H9 (cell line): ENCODE results near the gene WAC. TPM values are rescaled to one million over a fixed set of nuclear protein-coding genes. Genes with fewer than 3 reads are reported as not detected.

Source experiments
- DNase-seq: peaks from one replicate; pipeline ENCODE4 v3.0.0-alpha.2; 2017
- H2AFZ ChIP-seq: one replicate; pipeline ENCODE4 v1.6.1; 2013; ENCODE audit warnings: mild to moderate bottlenecking, low read length, control low read depth, moderate library complexity
- H2AK5ac ChIP-seq: 2 replicates; pipeline ENCODE4 v1.6.1; 2013; ENCODE audit warnings: low read length, control low read depth, mixed read lengths; ENCODE audit not compliant: insufficient read length
- H2BK120ac ChIP-seq: one replicate; pipeline ENCODE4 v1.6.1; 2013; ENCODE audit warnings: low read depth, mild to moderate bottlenecking, low read length, control low read depth, inconsistent platforms; ENCODE audit not compliant: poor library complexity, severe bottlenecking
- H2BK12ac ChIP-seq: 2 replicates; pipeline ENCODE4 v1.6.1; 2013; ENCODE audit warnings: low read length, control low read depth, mixed read lengths, low read depth; ENCODE audit not compliant: insufficient read length
- H2BK15ac ChIP-seq: 2 replicates; pipeline ENCODE4 v1.6.1; 2013; ENCODE audit warnings: low read depth, low read length, control low read depth
- H2BK20ac ChIP-seq: one replicate; pipeline ENCODE4 v1.6.1; 2013; ENCODE audit warnings: low read depth, mild to moderate bottlenecking, low read length, control low read depth, inconsistent platforms; ENCODE audit not compliant: poor library complexity, severe bottlenecking
- H2BK5ac ChIP-seq: 2 replicates; pipeline ENCODE4 v1.6.1; 2013; ENCODE audit warnings: low read length, control low read depth, mixed read lengths; ENCODE audit not compliant: insufficient read length
- H3K14ac ChIP-seq: 2 replicates; pipeline ENCODE4 v1.6.1; 2013; ENCODE audit warnings: low read length, control low read depth; ENCODE audit not compliant: insufficient read depth
- H3K18ac ChIP-seq: 2 replicates; pipeline ENCODE4 v1.6.1; 2013; ENCODE audit warnings: low read depth, mild to moderate bottlenecking, mixed read lengths, low read length, control low read depth; ENCODE audit not compliant: insufficient read length
- H3K23ac ChIP-seq: 2 replicates; pipeline ENCODE4 v1.6.1; 2013; ENCODE audit warnings: low read length, control low read depth, mixed read lengths, low read depth; ENCODE audit not compliant: insufficient read length
- H3K23me2 ChIP-seq: 2 replicates; pipeline ENCODE4 v1.6.1; 2013; ENCODE audit warnings: low read depth, mild to moderate bottlenecking, mixed read lengths, low read length, control low read depth; ENCODE audit not compliant: insufficient read length, poor library complexity, severe bottlenecking
- H3K27ac ChIP-seq: 2 replicates; pipeline ENCODE4 v1.5.1; 2013; ENCODE audit warnings: low read length, control low read depth, mixed read lengths, low read depth; ENCODE audit not compliant: insufficient read length
- H3K27me3 ChIP-seq: 2 replicates; pipeline ENCODE4 v1.6.1; 2013; ENCODE audit warnings: low read length, control low read depth, inconsistent platforms; ENCODE audit not compliant: insufficient read depth
- H3K4ac ChIP-seq: 2 replicates; pipeline ENCODE4 v1.6.1; 2013; ENCODE audit warnings: low read depth, mild to moderate bottlenecking, control low read depth, inconsistent platforms, low read length, moderate library complexity
- H3K4me1 ChIP-seq: 2 replicates; pipeline ENCODE4 v1.6.1; 2013; ENCODE audit warnings: low read length, control low read depth, inconsistent platforms; ENCODE audit not compliant: insufficient read depth
- H3K4me2 ChIP-seq: 2 replicates; pipeline ENCODE4 v1.6.1; 2013; ENCODE audit warnings: low read length, control low read depth, mixed read lengths; ENCODE audit not compliant: insufficient read length, insufficient read depth
- H3K56ac ChIP-seq: 2 replicates; pipeline ENCODE4 v1.6.1; 2013; ENCODE audit warnings: low read depth, mild to moderate bottlenecking, mixed read lengths, low read length, control low read depth; ENCODE audit not compliant: insufficient read length
- H3K79me1 ChIP-seq: 2 replicates; pipeline ENCODE4 v1.6.1; 2013; ENCODE audit warnings: low read depth, mild to moderate bottlenecking, moderate library complexity, low read length, control low read depth, inconsistent platforms; ENCODE audit not compliant: insufficient read depth, poor library complexity, severe bottlenecking
- H3K79me2 ChIP-seq: 2 replicates; pipeline ENCODE4 v1.6.1; 2013; ENCODE audit warnings: low read length, control low read depth, inconsistent platforms; ENCODE audit not compliant: insufficient read depth
- H3K9ac ChIP-seq: 2 replicates; pipeline ENCODE4 v1.6.1; 2013; ENCODE audit warnings: low read length, control low read depth, mixed read lengths; ENCODE audit not compliant: insufficient read length; ENCODE audit errors: extremely low read depth
- H3K9me3 ChIP-seq: one replicate; pipeline ENCODE4 v1.6.1; 2013; ENCODE audit warnings: low read depth, low read length, inconsistent platforms; ENCODE audit not compliant: control insufficient read depth
- H3T11ph ChIP-seq: one replicate; pipeline ENCODE4 v1.6.1; 2013; ENCODE audit warnings: mild to moderate bottlenecking, low read length, control low read depth, inconsistent platforms
- H4K20me1 ChIP-seq: one replicate; pipeline ENCODE4 v1.6.1; 2013; ENCODE audit not compliant: control insufficient read depth, insufficient read length, insufficient read depth
- H4K5ac ChIP-seq: 2 replicates; pipeline ENCODE4 v1.6.1; 2013; ENCODE audit warnings: low read depth, mild to moderate bottlenecking, mixed read lengths, low read length, control low read depth; ENCODE audit not compliant: insufficient read length
- H4K8ac ChIP-seq: replicated peaks from 2 replicates; pipeline ENCODE4 v1.6.1; 2013; ENCODE audit warnings: low read length, control low read depth, mixed read lengths, low read depth; ENCODE audit not compliant: insufficient read length
- H4K91ac ChIP-seq: 2 replicates; pipeline ENCODE4 v1.6.1; 2013; ENCODE audit warnings: low read depth, mild to moderate bottlenecking, moderate library complexity, mixed read lengths, low read length, control low read depth; ENCODE audit not compliant: insufficient read length
- H3K27ac Mint-ChIP-seq, 3 experiments: 2 replicates in 2 of 3; 3 replicates in 1 of 3; pipeline ENCODE4 v1.8.0; 2020 to 2021; ENCODE audit warnings: mixed read lengths in 3 of 3, mild to moderate bottlenecking in 1 of 3, moderate library complexity in 1 of 3
- H3K27me3 Mint-ChIP-seq: 2 replicates; pipeline ENCODE4 v1.8.0; 2021; ENCODE audit warnings: low read depth, mild to moderate bottlenecking, moderate library complexity, mixed read lengths
- H3K36me3 Mint-ChIP-seq, 3 experiments: 2 replicates in 2 of 3; 3 replicates in 1 of 3; pipeline ENCODE4 v1.8.0; 2020 to 2021; ENCODE audit warnings: low read depth in 3 of 3, mixed read lengths in 3 of 3; ENCODE audit not compliant: insufficient read depth in 1 of 3
- H3K4me1 Mint-ChIP-seq, 2 experiments: 2 replicates each; pipeline ENCODE4 v1.8.0; 2020; ENCODE audit warnings: mixed read lengths in 2 of 2
- H3K4me3 Mint-ChIP-seq, 2 experiments: 2 replicates in 1 of 2; 3 replicates in 1 of 2; pipeline ENCODE4 v1.8.0; 2020 to 2021; ENCODE audit warnings: mild to moderate bottlenecking in 2 of 2, mixed read lengths in 2 of 2, moderate library complexity in 1 of 2
- H3K9me3 Mint-ChIP-seq, 2 experiments: 2 replicates in 1 of 2; 3 replicates in 1 of 2; pipeline ENCODE4 v1.8.0; 2020; ENCODE audit warnings: mild to moderate bottlenecking in 2 of 2, mixed read lengths in 2 of 2, moderate library complexity in 1 of 2
- WGBS: extraction: QIAGEN DNeasy Blood & Tissue Kit; methylation state at CpG from one replicate; pipeline ENCODE4 v1.1.7; 2013; ENCODE audit warnings: missing lambda C conversion rate, low lambda C conversion rate, mixed read lengths; ENCODE audit not compliant: insufficient read length; ENCODE audit errors: extremely low coverage; 5-methylcytosine and 5-hydroxymethylcytosine counted together
- total RNA-seq: library from RNA; stranded (reverse); gene quantifications from 2 replicates; pipeline ENCODE4 v1.2.1, GENCODE V29; 2021
- TF ChIP-seq, protein P1 (sequence below): fragments of 200-600 bp; sonication (generic); conservative IDR thresholded peaks from 3 replicates; pipeline ENCODE4 v1.8.0; 2021; ENCODE audit warnings: antibody characterized with exemption, mild to moderate bottlenecking

WAC gene
- total RNA-seq, 1 experiment from 2014 or later, result 130 TPM

DNA sequence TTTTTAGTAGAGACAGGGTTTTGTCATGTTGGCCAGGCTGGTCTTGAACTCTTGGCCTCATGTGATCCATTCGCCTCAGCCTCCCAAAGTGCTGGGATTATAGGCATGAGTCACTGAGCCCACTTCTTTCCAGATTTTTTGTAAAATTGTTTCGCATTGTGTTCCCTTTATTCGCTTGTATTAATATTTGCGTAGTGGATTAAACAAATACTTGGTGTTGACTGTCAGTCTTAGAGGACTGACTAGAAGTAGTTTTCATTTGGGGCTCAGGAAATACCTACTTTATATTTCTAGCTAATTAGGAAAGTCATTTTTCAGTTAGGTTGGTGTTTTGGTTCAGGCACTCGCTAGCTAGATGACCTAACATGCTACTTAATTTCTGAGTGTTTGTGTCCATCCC, 11.1 kb downstream of the WAC start:
- Histone ChIP-seq H3K23ac (no peak overlapping the region), H3K4ac (no peak overlapping the region), H3K79me1 (peaks cover 3% of the 10 kb centered on the region), H3K4me2 (no peak overlapping the region), H4K8ac (no peak overlapping the region), H4K91ac (no peak overlapping the region), H3K56ac (no peak overlapping the region), H3K27ac (no peak overlapping the region), H2AFZ (no peak overlapping the region), H2BK12ac (no peak overlapping the region), H3K14ac (no peak overlapping the region), H2BK15ac (no peak overlapping the region), H3T11ph (no peak overlapping the region), H4K5ac (no peak overlapping the region), H2BK5ac (no peak overlapping the region), H3K79me2 (peaks cover 28% of the 10 kb centered on the region; the same call in 1 of the 2 replicates), H4K20me1 (no peaks in the 10 kb centered on the region), H3K18ac (no peak overlapping the region), H2BK20ac (no peak overlapping the region), H3K27me3 (no peaks in the 10 kb centered on the region), H3K4me1 (no peaks in the 10 kb centered on the region), H3K9me3 (no peaks in the 10 kb centered on the region), H3K9ac (no peak overlapping the region), H2BK120ac (no peak overlapping the region), H2AK5ac (no peak overlapping the region), H3K23me2 (no peaks in the 10 kb centered on the region)
- no peak overlapping the region for H3K4me3 Mint-ChIP-seq
- H3K27me3 Mint-ChIP-seq, result no peaks in the 10 kb centered on the region
- DNase-seq, result no peak
- TF ChIP-seq, protein P1, sequence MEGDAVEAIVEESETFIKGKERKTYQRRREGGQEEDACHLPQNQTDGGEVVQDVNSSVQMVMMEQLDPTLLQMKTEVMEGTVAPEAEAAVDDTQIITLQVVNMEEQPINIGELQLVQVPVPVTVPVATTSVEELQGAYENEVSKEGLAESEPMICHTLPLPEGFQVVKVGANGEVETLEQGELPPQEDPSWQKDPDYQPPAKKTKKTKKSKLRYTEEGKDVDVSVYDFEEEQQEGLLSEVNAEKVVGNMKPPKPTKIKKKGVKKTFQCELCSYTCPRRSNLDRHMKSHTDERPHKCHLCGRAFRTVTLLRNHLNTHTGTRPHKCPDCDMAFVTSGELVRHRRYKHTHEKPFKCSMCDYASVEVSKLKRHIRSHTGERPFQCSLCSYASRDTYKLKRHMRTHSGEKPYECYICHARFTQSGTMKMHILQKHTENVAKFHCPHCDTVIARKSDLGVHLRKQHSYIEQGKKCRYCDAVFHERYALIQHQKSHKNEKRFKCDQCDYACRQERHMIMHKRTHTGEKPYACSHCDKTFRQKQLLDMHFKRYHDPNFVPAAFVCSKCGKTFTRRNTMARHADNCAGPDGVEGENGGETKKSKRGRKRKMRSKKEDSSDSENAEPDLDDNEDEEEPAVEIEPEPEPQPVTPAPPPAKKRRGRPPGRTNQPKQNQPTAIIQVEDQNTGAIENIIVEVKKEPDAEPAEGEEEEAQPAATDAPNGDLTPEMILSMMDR, result no peak
- peaks cover 4 to 9% of the 10 kb centered on the region in 2 experiments for H3K4me1 Mint-ChIP-seq
- no CpG with 5 or more reads among the region's 5 CpGs for WGBS
- H3K36me3 Mint-ChIP-seq, result peaks cover 46 to 89% (median 80%) of the 10 kb centered on the region in 3 experiments; a peak in 6 of 7 replicates
- no peaks in the 10 kb centered on the region for H3K9me3 Mint-ChIP-seq
- peak overlapping the region in 1 of 3 experiments; percentile 55; a peak in 1 of 7 replicates for H3K27ac Mint-ChIP-seq
